Ramos (cell line): ENCODE results near the gene MDM4.

Experiments
- in situ Hi-C: fragments of 300-500 bp; cut with MboI; formaldehyde crosslinking; loops from one replicate; pipeline ENCODE4 v1.14.3; 2022; ENCODE audit warnings: low sequenced_read_pairs; ENCODE audit not compliant: unreplicated experiment

The MDM4 gene, protein sequence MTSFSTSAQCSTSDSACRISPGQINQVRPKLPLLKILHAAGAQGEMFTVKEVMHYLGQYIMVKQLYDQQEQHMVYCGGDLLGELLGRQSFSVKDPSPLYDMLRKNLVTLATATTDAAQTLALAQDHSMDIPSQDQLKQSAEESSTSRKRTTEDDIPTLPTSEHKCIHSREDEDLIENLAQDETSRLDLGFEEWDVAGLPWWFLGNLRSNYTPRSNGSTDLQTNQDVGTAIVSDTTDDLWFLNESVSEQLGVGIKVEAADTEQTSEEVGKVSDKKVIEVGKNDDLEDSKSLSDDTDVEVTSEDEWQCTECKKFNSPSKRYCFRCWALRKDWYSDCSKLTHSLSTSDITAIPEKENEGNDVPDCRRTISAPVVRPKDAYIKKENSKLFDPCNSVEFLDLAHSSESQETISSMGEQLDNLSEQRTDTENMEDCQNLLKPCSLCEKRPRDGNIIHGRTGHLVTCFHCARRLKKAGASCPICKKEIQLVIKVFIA

GRCh38 chr1:204516180-204516879 is at the start of gene MDM4:
Gene MDM4, plus strand, starts transcription at chr1:204516406. Its CDS starts 9,113 bp downstream, at chr1:204525519.
- in situ Hi-C loops: loop anchor here (10.0 to 25.0 kb wide), 3 partner anchors 771 to 1232 kb away; no protein-coding TSS in a partner anchor

DNA sequence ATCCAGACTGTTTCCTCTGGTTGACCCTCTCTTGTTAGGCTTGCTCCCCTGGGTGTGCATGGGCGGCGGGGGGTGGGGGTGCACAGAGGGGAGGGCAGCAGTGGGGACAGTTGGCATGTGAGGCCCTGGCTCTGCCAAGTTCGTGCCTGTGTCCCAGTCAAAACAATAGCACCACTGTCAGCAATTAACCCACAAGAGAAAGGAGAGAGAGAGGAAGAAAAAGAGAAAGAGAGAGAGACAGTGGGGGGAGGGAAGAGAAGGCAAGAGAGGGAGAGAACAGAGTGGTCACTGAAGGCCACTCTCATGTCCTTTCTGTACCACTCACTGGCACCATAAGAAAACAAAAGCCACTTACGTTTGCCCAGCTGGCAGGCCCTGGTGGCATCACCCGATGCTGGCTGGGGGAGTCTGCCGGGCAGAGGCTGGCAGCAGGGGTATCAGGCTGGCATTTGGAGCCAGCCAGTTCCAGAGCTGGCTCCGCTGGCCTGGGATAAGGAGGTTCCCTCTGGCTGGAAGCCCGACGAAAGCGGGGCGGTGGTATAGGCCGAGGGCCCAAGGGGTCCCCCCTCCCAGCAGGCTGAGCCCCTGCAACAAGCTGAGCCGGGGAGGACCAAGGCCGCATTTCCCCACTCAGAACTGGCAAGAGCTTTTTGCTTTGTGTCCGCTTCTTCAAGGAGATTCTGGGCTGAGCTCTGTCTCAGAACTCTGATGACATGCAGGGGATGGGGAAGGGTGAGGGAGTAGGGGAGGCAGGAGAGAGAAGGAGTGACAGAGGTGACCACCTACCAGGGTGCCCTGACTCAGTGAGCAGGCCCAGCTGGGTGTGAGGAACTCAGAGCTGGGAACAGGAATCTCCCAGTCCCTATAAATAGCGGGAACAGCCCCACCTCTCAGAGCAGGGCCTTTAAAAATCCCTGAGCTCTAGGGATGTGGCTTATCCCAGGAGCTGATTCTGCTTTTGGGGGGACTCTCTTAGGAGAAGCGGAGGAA is 49.5 kb upstream of the MDM4 start:
- in situ Hi-C loops: no loop called here

DNA sequence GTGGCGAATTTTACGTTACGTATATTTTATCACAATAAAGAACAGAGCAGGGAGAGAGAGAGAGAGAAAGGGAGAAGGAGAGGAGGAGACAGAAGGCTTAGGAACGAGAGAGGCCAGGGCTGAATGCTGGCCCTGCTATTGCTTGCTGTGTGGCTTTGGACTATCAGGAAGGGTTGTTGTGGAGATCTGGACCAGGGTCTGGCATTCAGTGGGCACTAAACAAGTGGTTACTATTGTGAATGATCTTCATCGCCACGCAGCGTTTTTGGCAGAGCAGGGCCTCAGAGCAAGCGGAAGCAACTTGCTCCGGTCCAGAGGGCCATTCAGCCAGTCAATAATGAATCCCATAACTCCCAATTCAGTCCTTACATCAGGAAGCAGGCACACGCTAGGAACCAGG is 48.0 kb upstream of the MDM4 start:
- in situ Hi-C loops: no loop called here

- in situ Hi-C loops: no loop called here
These were observed 47.4 kb upstream of the MDM4 start for GRCh38 chr1:204468766-204469302.

GRCh38 chr1:204469304-204469703 is 46.9 kb upstream of the MDM4 start:
- in situ Hi-C loops: no loop called here

GRCh38 chr1:204471687-204472086 is 44.5 kb upstream of the MDM4 start:
- in situ Hi-C loops: no loop called here

- in situ Hi-C loops: no loop called here
These were observed 43.5 kb upstream of the MDM4 start for GRCh38 chr1:204472660-204473059.

GRCh38 chr1:204473400-204473965 is 42.7 kb upstream of the MDM4 start:
- in situ Hi-C loops: no loop called here

GRCh38 chr1:204475656-204476432 is 40.4 kb upstream of the MDM4 start:
- in situ Hi-C loops: no loop called here

- in situ Hi-C loops: no loop called here
These were observed 39.6 kb upstream of the MDM4 start for GRCh38 chr1:204476563-204476962.

GRCh38 chr1:204477036-204477740 is 39.0 kb upstream of the MDM4 start:
- in situ Hi-C loops: no loop called here

GRCh38 chr1:204478172-204478899 is 37.9 kb upstream of the MDM4 start:
- in situ Hi-C loops: no loop called here

GRCh38 chr1:204478921-204479320 is 37.3 kb upstream of the MDM4 start:
- in situ Hi-C loops: no loop called here

GRCh38 chr1:204479387-204480136 is 36.6 kb upstream of the MDM4 start:
- in situ Hi-C loops: no loop called here

DNA sequence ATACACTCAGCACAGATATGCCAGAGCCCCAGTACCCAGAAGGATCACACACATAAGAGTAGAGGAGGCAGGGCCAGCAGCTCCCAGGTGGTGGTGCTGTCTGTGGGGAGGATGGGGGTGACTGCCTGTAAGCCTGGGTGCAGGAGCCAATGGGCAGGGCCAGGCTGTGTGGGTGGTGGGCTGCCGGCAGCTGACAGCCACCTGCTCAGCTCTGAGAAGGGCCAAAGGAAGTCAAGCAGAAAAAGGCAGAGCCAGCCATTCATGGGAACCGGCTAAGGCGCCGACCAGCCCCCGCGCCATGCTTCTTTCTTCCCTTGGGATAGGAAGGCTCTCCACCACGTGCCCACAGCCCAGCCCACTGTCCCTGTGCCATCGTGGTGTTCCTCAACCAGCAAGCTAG is 35.7 kb upstream of the MDM4 start:
- in situ Hi-C loops: no loop called here

DNA sequence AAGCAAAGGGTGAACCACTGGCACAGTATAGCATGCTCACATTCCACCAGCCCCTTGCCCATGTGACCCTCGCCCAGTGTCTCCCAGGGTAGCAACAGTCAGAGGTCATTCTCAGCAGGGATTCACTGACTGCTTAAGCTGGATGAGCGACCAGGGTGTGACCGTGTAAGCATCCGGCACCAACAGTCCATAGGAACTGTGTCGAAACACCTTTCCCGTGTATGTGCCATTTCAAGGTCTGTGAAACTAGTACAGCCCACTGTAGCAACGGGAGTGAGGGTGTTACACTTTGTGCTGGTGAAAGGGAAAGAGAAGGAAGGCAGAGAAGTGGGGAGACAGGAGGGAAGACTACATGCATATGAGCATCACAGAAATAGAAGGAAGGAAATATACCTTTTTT is 32.4 kb upstream of the MDM4 start:
- in situ Hi-C loops: no loop called here
